Measurements from ENCODE around the gene ADAMTS17.

GRCh38 chr15:99932676-99933402, 408.9 kb downstream of the ADAMTS17 start:
- TF ChIP-seq, protein P1, sequence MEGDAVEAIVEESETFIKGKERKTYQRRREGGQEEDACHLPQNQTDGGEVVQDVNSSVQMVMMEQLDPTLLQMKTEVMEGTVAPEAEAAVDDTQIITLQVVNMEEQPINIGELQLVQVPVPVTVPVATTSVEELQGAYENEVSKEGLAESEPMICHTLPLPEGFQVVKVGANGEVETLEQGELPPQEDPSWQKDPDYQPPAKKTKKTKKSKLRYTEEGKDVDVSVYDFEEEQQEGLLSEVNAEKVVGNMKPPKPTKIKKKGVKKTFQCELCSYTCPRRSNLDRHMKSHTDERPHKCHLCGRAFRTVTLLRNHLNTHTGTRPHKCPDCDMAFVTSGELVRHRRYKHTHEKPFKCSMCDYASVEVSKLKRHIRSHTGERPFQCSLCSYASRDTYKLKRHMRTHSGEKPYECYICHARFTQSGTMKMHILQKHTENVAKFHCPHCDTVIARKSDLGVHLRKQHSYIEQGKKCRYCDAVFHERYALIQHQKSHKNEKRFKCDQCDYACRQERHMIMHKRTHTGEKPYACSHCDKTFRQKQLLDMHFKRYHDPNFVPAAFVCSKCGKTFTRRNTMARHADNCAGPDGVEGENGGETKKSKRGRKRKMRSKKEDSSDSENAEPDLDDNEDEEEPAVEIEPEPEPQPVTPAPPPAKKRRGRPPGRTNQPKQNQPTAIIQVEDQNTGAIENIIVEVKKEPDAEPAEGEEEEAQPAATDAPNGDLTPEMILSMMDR (IDR thresholded peaks at IDR 0.05; ENCODE audit: poor library complexity), result no peak
- no peak for TF ChIP-seq EZH2phosphoT487 (IDR thresholded peaks at IDR 0.05; ENCODE audit: low read depth, severe bottlenecking, unreplicated experiment)

Measured in hepatocyte (in vitro differentiated cells).